ENCODE measurements around the gene RHOBTB3. TPM values are rescaled to one million over a fixed set of nuclear protein-coding genes. Genes with fewer than 3 reads are reported as not detected.
"Not testable (repeated sequence)": the region's sequence is repeated elsewhere in the genome, so short reads cannot be mapped to it uniquely, and the experiment has no call there.

The RHOBTB3 gene
- total RNA-seq, 2 donors from 2014 or later, result 87.3 to 134 TPM

GRCh38 chr5:95711501-95712346 lies 19.4 kb upstream of the RHOBTB3 start:
- WGBS, result 93% methylated on average over 27 of the region's 27 CpGs
- Histone ChIP-seq H3K4me3 (no peak overlapping the region), H3K36me3 (no peaks in the 10 kb centered on the region), H3K4me1 (replicated peaks) (no peaks in the 10 kb centered on the region), H3K27ac (no peak overlapping the region), H3K9me3 (no peaks in the 10 kb centered on the region), H3K27me3 (replicated peaks; ENCODE audit: insufficient read depth) (no peaks in the 10 kb centered on the region)
- TF ChIP-seq POLR2A (IDR thresholded peaks at IDR 0.05) (no peak), CTCF (IDR thresholded peaks at IDR 0.05) (no peak), POLR2AphosphoS5 (IDR thresholded peaks at IDR 0.05) (no peak)
- no peak for DNase-seq (ENCODE audit: low spot score)
- intact Hi-C loops (cut with DNase I), result no loop called here

GRCh38 chr5:95712347-95712958 lies 18.7 kb upstream of the RHOBTB3 start:
- WGBS, result 67% methylated on average over 2 of the region's 2 CpGs
- Histone ChIP-seq H3K9me3 (no peaks in the 10 kb centered on the region), H3K27ac (no peak overlapping the region), H3K4me1 (replicated peaks) (no peaks in the 10 kb centered on the region), H3K4me3 (no peak overlapping the region), H3K36me3 (no peaks in the 10 kb centered on the region), H3K27me3 (replicated peaks; ENCODE audit: insufficient read depth) (no peaks in the 10 kb centered on the region)
- intact Hi-C loops (cut with DNase I), result no loop called here
- no peak for TF ChIP-seq POLR2A (IDR thresholded peaks at IDR 0.05)
- no peak for TF ChIP-seq CTCF (IDR thresholded peaks at IDR 0.05)
- no peak for TF ChIP-seq POLR2AphosphoS5 (IDR thresholded peaks at IDR 0.05)
- DNase-seq (ENCODE audit: low spot score), result no peak

GRCh38 chr5:95713246-95713645 lies 17.9 kb upstream of the RHOBTB3 start:
- H3K4me1 ChIP-seq (replicated peaks); DNase-seq (ENCODE audit: low spot score); H3K27me3 ChIP-seq (replicated peaks; ENCODE audit: insufficient read depth); H3K27ac ChIP-seq; H3K9me3 ChIP-seq; H3K36me3 ChIP-seq; intact Hi-C loops (cut with DNase I); H3K4me3 ChIP-seq: not testable (repeated sequence)
- WGBS, result 92% methylated on average over 5 of the region's 5 CpGs

DNA sequence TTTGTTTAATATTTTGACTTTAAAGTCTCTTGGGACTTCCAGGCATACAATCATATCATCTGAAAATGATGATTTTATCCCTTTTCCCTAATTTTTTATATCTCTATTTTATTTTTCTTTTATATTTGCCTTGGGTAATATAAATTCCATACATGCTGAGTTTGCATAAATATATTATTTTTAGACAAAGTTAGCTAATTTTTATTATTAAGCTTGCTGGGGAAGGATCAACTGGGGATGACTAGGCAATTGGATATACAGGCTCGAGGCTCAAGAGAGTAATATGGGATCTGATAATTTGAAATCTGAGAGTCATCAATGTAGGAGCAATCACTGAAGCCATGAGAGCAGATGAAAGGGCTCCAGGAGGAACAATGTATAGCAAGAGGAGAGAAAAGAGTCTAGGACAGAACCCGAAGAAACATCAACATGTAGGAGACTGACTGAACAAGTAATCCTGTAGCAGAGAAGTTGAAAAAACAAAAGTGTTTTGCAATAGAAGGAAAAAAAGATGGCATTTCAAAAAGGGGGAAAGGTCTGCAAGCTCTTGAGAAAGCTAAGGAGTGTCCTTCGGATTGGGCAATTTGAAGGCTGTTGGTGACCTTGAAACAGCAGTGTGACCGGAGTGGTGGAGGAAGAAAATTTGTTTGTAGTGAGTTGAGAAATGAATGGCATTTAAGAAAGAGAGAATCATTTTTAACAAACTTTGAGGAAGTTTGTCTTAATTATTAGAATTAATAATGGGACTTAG lies 17.0 kb upstream of the RHOBTB3 start:
- no peak for TF ChIP-seq POLR2A (IDR thresholded peaks at IDR 0.05)
- TF ChIP-seq CTCF (IDR thresholded peaks at IDR 0.05), result no peak
- no peak for TF ChIP-seq POLR2AphosphoS5 (IDR thresholded peaks at IDR 0.05)
- H3K27me3 ChIP-seq (replicated peaks; ENCODE audit: insufficient read depth), result no peaks in the 10 kb centered on the region
- WGBS, result 95% methylated on average over 4 of the region's 4 CpGs
- no peak overlapping the region for H3K27ac ChIP-seq
- no peak overlapping the region for H3K4me3 ChIP-seq
- H3K36me3 ChIP-seq, result no peaks in the 10 kb centered on the region
- DNase-seq (ENCODE audit: low spot score), result no peak
- intact Hi-C loops (cut with DNase I), result no loop called here
- H3K4me1 ChIP-seq (replicated peaks), result no peaks in the 10 kb centered on the region
- no peaks in the 10 kb centered on the region for H3K9me3 ChIP-seq

- intact Hi-C loops (cut with DNase I), result no loop called here
- Histone ChIP-seq H3K4me3 (no peak overlapping the region), H3K4me1 (replicated peaks) (no peaks in the 10 kb centered on the region), H3K36me3 (no peaks in the 10 kb centered on the region), H3K27ac (no peak overlapping the region), H3K9me3 (no peaks in the 10 kb centered on the region), H3K27me3 (replicated peaks; ENCODE audit: insufficient read depth) (no peaks in the 10 kb centered on the region)
- no peak for TF ChIP-seq POLR2A (IDR thresholded peaks at IDR 0.05)
- no peak for TF ChIP-seq CTCF (IDR thresholded peaks at IDR 0.05)
- TF ChIP-seq POLR2AphosphoS5 (IDR thresholded peaks at IDR 0.05), result no peak
- no peak for DNase-seq (ENCODE audit: low spot score)
- 80% methylated on average over 5 of the region's 5 CpGs for WGBS
These were observed 15.2 kb upstream of the RHOBTB3 start for GRCh38 chr5:95715799-95716461.

Measured in prostate gland (tissue), 2 donors.